ENCODE results near the gene EVA1C. TPM values are rescaled to one million over a fixed set of nuclear protein-coding genes. Genes with fewer than 3 reads are reported as not detected.

The EVA1C gene
- total RNA-seq, 3 donors from 2014 or later: 12.8 to 15.3 (median 14.7) TPM

GRCh38 chr21:32474179-32475059, 61.9 kb downstream of the EVA1C start:
- H3K9me3 Mint-ChIP-seq: no peaks in the 10 kb centered on the region
- ATAC-seq (no peak), DNase-seq (no peak)
- H3K4me3 Mint-ChIP-seq: no peak overlapping the region
- H3K36me3 Mint-ChIP-seq (ENCODE audit: insufficient read depth): peaks cover 8% of the 10 kb centered on the region
- no peaks in the 10 kb centered on the region for H3K27me3 Mint-ChIP-seq (ENCODE audit: low read depth)
- peaks cover 2% of the 10 kb centered on the region for H3K4me1 Mint-ChIP-seq (ENCODE audit: low read depth)

DNA sequence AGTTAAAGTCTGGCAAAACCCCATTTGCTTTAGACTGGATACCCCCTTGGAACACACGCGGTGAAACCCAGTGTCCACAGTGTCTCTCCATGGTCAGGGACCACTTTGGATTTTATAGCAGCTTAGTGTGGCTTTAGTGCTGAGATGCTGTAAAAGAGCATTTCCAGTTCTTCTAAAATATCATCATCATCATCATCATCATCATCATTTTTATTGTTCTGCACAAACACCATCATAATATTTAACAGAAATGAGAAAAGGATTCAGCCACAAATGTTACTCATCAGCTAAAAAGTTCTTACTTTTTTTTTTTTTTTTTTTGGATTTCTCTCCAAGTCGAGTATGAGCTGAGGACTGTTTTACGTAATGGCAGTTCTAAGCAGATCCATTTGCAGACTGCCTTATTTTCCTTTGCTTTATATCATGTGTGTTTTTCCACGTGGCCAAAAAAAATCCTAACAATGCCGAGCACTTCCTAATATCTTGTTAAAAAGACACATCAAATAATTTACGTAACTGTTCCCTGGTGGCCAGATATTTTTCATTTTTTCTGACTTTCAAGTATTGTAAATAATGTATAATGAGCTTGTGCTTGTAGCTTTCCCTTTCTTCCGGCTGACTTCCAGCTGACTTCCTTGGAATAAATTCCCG, 62.8 kb downstream of the EVA1C start:
- H3K4me1 Mint-ChIP-seq (ENCODE audit: low read depth): peaks cover 2% of the 10 kb centered on the region
- no peaks in the 10 kb centered on the region for H3K9me3 Mint-ChIP-seq
- H3K4me3 Mint-ChIP-seq: no peak overlapping the region
- no peak for ATAC-seq
- H3K36me3 Mint-ChIP-seq (ENCODE audit: insufficient read depth): peaks cover 8% of the 10 kb centered on the region
- no peaks in the 10 kb centered on the region for H3K27me3 Mint-ChIP-seq (ENCODE audit: low read depth)
- no peak for DNase-seq

GRCh38 chr21:32476661-32477423, 64.3 kb downstream of the EVA1C start:
- peaks cover 2% of the 10 kb centered on the region for H3K4me1 Mint-ChIP-seq (ENCODE audit: low read depth)
- H3K9me3 Mint-ChIP-seq: no peaks in the 10 kb centered on the region
- ATAC-seq: no peak
- DNase-seq: no peak
- no peak overlapping the region for H3K4me3 Mint-ChIP-seq
- H3K27me3 Mint-ChIP-seq (ENCODE audit: low read depth): no peaks in the 10 kb centered on the region
- H3K36me3 Mint-ChIP-seq (ENCODE audit: insufficient read depth): peaks cover 8% of the 10 kb centered on the region

DNA sequence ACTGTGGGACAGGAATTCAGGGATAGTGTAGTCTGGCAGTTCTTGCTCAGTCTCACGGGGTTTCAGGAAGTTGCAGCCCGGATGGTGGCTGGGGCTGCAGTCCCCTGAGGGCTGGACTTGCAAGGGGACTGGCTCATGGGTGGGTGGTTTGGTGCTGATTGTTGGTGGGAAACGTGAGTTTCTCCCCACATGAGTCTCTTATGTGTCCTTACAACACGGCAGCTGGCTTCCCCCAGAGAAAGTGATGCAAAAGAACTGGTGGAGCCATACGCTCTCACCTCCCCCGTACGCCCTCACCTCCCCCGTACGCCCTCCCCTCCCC, 64.9 kb downstream of the EVA1C start:
- no peaks in the 10 kb centered on the region for H3K9me3 Mint-ChIP-seq
- peaks cover 8% of the 10 kb centered on the region for H3K36me3 Mint-ChIP-seq (ENCODE audit: insufficient read depth)
- ATAC-seq (no peak), DNase-seq (no peak)
- H3K4me1 Mint-ChIP-seq (ENCODE audit: low read depth): peaks cover 2% of the 10 kb centered on the region
- H3K4me3 Mint-ChIP-seq: no peak overlapping the region
- H3K27me3 Mint-ChIP-seq (ENCODE audit: low read depth): no peaks in the 10 kb centered on the region

GRCh38 chr21:32481875-32482408, 69.4 kb downstream of the EVA1C start:
- Mint-ChIP-seq H3K36me3 (ENCODE audit: insufficient read depth) (peaks cover 13% of the 10 kb centered on the region), H3K4me3 (no peak overlapping the region), H3K27me3 (ENCODE audit: low read depth) (no peaks in the 10 kb centered on the region), H3K9me3 (no peaks in the 10 kb centered on the region), H3K4me1 (ENCODE audit: low read depth) (peaks cover 2% of the 10 kb centered on the region)
- ATAC-seq: no peak
- no peak for DNase-seq

DNA sequence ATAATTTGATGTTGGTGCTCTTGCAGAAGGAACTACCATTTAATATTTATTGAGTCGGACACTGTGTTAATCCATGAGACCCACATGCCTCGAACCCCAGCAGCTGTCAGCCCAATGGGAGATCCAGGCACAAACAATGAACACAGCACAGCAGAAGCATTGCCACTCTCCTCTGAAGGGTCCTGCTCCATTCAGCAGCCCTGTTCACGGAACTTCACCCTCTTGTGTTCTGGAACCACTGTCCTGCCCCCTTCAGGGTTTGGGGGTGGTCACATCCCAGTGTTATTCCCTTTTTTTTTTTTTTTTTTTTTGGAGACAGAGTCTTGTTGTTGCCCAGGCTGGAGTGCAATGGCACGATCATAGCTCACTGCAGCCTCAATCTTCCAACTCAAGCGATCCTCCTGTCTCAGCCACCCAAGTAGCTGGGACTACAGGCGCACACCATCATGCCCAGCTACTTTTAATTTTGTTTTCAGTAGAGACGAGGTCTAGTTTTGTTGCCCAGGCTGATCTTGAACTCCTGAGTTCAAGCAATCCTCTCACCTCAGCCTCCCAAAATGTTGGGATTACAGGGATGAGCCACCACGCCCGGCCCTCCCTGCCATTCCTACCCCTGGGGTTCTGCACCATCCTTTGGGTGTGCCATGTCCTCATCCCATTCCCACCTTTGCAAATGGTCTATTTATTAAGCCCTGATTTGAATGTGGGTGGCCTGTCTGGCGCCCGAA, 70.2 kb downstream of the EVA1C start:
- Mint-ChIP-seq H3K27me3 (ENCODE audit: low read depth) (no peaks in the 10 kb centered on the region), H3K36me3 (ENCODE audit: insufficient read depth) (peaks cover 13% of the 10 kb centered on the region), H3K4me3 (no peak overlapping the region), H3K4me1 (ENCODE audit: low read depth) (peaks cover 2% of the 10 kb centered on the region), H3K9me3 (no peaks in the 10 kb centered on the region)
- DNase-seq (no peak), ATAC-seq (no peak)

DNA sequence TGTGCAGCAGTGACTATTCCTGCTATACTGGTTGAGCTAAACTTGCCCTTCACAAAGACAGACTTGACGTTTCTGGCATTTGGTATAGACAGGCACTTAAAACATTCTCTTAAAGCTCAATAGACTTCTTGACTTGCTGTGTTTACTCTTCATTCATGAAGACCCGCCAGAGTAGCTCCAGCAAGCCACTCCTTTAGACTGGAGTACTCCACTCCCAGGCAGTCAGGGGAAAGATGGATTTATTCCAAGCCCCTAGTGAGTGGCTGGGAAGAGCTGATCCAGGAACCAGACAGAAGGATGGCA, 70.7 kb downstream of the EVA1C start:
- no peaks in the 10 kb centered on the region for H3K27me3 Mint-ChIP-seq (ENCODE audit: low read depth)
- ATAC-seq: no peak

DNA sequence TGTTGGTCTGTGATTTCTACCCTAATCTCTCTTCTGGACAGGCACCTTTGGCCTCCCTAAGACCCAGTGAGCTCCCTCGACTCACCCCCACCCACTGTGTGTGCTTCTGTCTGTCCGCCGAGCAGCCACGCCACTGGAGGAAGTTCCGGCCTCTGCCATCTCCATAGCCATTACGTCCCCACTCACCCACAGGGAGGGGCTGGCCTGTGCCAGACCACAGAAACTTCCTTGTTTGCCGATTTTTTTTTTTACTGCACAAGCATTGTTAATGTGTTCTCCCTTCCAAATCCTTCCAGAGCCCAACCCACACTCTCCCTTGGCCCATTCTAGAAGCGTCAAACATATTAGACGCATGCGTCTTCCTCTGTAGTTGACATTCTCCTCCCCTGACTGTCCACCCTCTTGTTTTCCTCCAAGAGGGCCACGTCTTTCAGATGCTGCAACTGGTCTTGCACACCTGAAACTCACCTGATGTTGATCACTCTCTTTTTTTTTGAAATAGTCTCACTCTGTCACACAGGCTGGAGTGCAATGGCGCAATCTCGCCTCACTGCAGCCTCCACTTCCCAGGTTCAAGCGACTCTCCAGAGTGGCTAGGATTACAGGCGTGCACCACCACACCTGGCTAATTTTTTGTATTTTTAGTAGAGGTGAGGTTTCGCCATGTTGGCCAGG, 72.3 kb downstream of the EVA1C start:
- ATAC-seq (no peak), DNase-seq (no peak)
- Mint-ChIP-seq H3K36me3 (ENCODE audit: insufficient read depth) (peaks cover 17% of the 10 kb centered on the region), H3K27me3 (ENCODE audit: low read depth) (no peaks in the 10 kb centered on the region), H3K4me1 (ENCODE audit: low read depth) (no peaks in the 10 kb centered on the region), H3K4me3 (no peak overlapping the region), H3K9me3 (no peaks in the 10 kb centered on the region)

More for the DNA sequence above, 70.7 kb downstream of the EVA1C start:
- Mint-ChIP-seq H3K9me3 (no peaks in the 10 kb centered on the region), H3K4me3 (no peak overlapping the region), H3K36me3 (ENCODE audit: insufficient read depth) (peaks cover 13% of the 10 kb centered on the region), H3K4me1 (ENCODE audit: low read depth) (peaks cover 2% of the 10 kb centered on the region)
- no peak for DNase-seq

DNA sequence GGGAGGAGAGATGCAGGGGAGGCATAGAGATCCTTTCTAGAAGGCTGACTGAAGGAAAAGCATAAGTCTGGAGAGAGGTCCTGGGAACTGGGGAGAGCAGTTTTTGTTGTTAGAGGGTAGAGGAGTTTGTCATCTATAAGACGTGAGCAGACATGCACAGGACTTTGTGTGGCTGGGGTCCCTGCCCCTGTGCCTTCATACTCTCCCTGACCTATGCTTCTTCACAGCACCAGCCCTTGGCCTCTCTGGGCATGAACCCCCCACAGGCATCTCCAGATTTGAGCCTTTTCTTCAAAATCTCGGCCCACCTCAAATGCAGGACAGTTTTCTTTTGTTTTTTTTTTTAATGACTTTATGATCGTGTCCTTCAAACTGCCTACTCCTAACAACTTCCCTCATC, 79.9 kb downstream of the EVA1C start:
- Mint-ChIP-seq H3K36me3 (ENCODE audit: insufficient read depth) (peaks cover 22% of the 10 kb centered on the region), H3K4me1 (ENCODE audit: low read depth) (peaks cover 10% of the 10 kb centered on the region), H3K27me3 (ENCODE audit: low read depth) (no peaks in the 10 kb centered on the region), H3K4me3 (no peak overlapping the region), H3K9me3 (no peaks in the 10 kb centered on the region)
- DNase-seq: no peak
- ATAC-seq: no peak

DNA sequence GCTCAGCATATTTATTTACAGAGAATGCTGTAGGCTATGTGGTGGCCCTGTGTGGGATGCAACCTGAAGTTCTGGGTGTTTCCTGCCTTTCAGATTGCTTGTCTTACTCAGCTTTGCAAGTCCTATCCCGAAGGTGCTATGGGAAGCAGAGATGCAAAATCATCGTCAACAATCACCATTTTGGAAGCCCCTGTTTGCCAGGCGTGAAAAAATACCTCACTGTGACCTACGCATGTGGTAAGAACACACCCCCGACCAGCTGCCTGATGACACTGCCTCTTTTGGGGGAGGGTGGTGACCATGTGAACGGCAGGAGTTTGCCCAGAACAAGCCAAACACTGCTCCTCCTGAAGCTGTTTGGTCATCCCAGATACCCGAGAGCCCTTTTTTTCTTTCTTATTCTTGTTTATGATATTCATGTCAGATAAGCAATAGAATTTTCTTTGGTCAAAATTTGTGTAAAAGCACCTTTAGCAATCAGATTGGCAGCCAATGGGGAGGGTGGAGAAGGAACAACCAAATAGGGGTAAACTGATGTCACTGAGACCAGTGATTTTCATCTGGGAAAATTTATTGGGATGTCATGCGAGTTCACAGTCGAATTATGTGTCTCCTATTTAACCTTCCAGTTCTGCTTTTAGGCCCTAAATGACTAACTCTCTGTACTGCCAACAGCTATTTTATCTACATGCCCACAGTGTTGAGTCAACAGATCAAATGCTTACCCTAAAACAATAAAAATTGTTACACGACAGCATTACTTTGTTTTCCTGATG, 82.6 kb downstream of the EVA1C start:
- H3K27me3 Mint-ChIP-seq (ENCODE audit: low read depth): no peaks in the 10 kb centered on the region
- H3K4me1 Mint-ChIP-seq (ENCODE audit: low read depth): peaks cover 12% of the 10 kb centered on the region
- H3K4me3 Mint-ChIP-seq: no peak overlapping the region
- H3K9me3 Mint-ChIP-seq: no peaks in the 10 kb centered on the region
- no peak for ATAC-seq
- H3K36me3 Mint-ChIP-seq (ENCODE audit: insufficient read depth): peaks cover 25% of the 10 kb centered on the region
- no peak for DNase-seq

- no peak for ATAC-seq
- Mint-ChIP-seq H3K9me3 (no peaks in the 10 kb centered on the region), H3K36me3 (ENCODE audit: insufficient read depth) (peaks cover 24% of the 10 kb centered on the region)
Observed at GRCh38 chr21:32496568-32496967, 84.1 kb downstream of the EVA1C start.

GRCh38 chr21:32499249-32500055, 86.9 kb downstream of the EVA1C start:
- DNase-seq: no peak
- peaks cover 30% of the 10 kb centered on the region for H3K36me3 Mint-ChIP-seq (ENCODE audit: insufficient read depth)

More at GRCh38 chr21:32496568-32496967, 84.1 kb downstream of the EVA1C start:
- H3K27me3 Mint-ChIP-seq (ENCODE audit: low read depth): no peaks in the 10 kb centered on the region
- DNase-seq: no peak
- no peak overlapping the region for H3K4me3 Mint-ChIP-seq
- peaks cover 9% of the 10 kb centered on the region for H3K4me1 Mint-ChIP-seq (ENCODE audit: low read depth)

More at GRCh38 chr21:32499249-32500055, 86.9 kb downstream of the EVA1C start:
- peaks cover 4% of the 10 kb centered on the region for H3K4me1 Mint-ChIP-seq (ENCODE audit: low read depth)
- no peaks in the 10 kb centered on the region for H3K9me3 Mint-ChIP-seq
- no peaks in the 10 kb centered on the region for H3K27me3 Mint-ChIP-seq (ENCODE audit: low read depth)
- no peak overlapping the region for H3K4me3 Mint-ChIP-seq
- no peak for ATAC-seq

Measured in activated T-cell treated with anti-CD3 and anti-CD28 coated beads, Interleukin-2, amount 50 U/mL, for 4 hours (primary cell).